ENCODE data around the gene PTOV1.
A peak's percentile ranks its signal among the peaks of the same experiment; 100 is the strongest.

PTOV1 gene

DNA sequence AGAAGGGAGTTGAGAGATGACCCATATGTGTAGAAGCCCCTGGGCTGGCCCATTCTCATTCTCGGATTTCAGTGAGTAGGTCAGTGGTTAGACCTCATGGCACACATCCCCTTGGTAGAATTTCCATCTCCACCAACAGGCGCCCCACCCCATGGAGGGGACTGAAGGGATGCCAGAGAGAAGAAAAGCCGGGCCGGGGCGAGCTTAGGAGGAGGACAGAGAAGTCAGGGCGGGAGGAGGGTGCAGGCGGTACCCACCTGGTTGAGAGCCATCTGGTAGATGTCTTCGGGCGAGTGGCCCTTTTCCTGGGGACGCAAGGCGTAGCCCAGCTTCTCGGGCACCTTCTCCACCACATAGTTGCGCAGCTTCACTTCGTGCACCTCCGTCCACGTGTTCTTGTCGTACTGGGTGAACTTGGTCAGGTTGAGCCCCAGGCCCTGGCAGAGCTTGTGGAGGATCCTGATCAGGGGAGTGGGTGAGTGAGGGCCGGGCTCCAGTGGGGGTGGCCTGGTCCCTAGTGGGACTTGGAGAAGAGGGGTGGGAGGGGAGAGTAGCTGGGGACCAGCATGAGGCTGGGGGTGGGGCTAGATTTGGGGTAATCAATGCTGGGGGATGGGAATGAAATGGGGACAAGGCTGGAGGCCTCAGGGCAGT, 43.2 kb downstream of the PTOV1 start:
- H3K9me3 Mint-ChIP-seq = no peaks in the 10 kb centered on the region
- H3K4me3 Mint-ChIP-seq = no peak overlapping the region
- no peak overlapping the region for H3K27ac Mint-ChIP-seq
- H3K27me3 Mint-ChIP-seq = no peaks in the 10 kb centered on the region
- peaks cover 24% of the 10 kb centered on the region for H3K4me1 Mint-ChIP-seq
- no peaks in the 10 kb centered on the region for H3K36me3 Mint-ChIP-seq

DNA sequence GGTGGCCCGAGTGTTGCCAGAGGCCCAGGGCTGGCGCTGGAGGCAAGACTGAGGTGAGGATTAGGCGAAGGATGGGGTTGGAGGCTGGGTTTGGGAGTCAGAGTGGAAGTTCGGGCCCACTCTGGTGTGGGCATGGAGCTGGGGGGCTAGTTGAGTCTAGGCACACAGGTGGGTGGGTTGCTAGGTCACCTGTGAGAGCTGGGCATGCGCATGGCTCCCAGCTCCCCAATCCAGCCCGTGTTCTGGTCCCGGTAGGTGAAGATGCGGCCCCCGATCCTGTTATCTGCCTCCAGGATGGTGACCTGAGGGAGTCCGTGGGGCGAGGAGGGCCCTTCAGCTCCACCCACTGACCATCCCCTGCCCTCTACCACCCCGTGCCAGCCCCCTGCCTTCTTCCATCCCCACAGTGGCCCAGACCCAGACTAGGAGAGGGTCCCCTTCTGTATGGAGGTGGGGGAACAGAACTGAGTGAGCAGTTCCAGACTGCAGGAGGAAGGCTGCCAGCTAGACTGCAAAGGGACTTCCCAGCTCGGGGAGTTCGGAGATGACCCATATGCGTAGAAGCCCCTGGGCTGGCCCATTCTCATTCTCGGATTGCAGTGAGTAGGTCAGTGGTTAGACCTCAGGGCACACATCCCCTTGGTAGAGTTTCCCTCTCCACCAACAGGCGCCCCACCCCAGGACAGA, 44.1 kb downstream of the PTOV1 start:
- H3K9me3 Mint-ChIP-seq = no peaks in the 10 kb centered on the region
- no peaks in the 10 kb centered on the region for H3K36me3 Mint-ChIP-seq
- no peaks in the 10 kb centered on the region for H3K27me3 Mint-ChIP-seq
- no peak overlapping the region for H3K4me3 Mint-ChIP-seq
- H3K27ac Mint-ChIP-seq = no peak overlapping the region
- H3K4me1 Mint-ChIP-seq = peaks cover 24% of the 10 kb centered on the region

DNA sequence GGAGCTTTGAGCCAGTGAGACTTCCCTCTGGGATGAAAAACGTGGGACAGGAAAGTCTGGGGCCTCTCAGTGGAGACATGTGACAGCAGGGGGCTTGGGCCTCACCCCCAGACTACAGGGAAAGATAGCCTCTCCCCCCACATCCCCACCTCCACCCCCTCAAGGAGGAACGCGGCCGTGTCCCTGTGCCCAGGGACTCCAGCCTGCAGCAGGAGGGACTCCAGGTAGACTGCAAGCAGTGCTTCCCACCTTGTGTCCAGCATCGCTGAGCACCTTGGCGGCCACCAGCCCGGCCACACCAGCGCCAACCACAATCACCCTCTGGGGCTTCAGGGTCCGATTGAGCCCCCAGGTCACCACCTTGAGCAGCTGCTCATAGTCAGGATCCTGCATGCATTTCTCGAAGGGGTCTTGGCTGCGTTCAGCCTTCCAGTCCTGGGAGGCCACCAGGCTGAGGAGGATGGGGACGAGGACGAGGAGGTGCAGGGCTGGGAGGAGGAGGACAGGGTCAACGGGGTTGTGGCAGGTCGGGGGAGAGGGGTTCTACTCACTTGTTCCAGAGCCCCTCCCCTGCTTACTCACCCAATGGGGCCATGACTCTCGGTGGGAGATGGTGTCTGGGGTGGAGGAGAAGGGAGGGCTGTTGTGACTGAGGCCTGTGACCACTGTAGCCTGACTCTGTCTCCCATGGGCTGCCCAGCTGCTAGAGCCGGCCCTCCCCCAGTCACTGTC, 44.8 kb downstream of the PTOV1 start:
- Mint-ChIP-seq H3K27ac (no peak overlapping the region), H3K4me1 (peaks cover 21% of the 10 kb centered on the region), H3K36me3 (no peaks in the 10 kb centered on the region), H3K4me3 (no peak overlapping the region), H3K9me3 (no peaks in the 10 kb centered on the region), H3K27me3 (no peaks in the 10 kb centered on the region)

DNA sequence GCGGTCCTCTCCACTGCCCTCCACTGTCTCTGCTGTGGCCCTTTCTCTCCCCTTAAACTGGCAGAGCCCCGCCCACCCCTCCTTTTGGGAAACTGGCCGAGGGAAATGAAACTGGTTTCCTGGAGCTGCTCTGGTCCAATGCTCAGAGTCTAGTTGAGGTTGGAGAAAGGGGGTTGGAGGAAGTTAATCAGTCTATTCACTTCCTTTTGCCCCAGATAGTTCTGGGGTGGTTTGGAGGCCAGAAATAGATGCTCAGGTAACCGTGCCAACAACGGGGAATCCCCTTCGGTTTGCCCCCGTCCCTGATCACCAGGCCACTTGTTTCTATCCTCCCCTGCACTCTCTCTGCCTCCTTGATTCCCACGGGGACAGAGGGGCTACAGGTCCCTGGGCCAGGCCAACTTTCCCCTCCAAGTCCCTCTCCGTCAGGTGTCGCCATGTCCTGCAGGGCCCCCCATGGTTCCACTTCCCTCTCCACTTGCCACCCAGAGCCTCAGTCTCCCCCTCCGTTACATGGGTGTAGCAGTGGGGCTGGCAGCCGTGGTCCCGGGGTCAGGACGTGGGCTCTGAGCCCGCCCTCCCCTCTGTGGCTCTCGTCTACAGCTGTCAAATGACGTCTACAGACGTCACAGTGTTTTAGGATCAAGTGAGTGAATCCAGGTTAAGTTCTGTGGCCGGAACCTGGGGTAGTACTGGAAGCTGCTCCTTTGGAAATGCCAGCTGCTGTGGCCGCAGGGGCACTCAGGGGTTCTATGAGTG, 46.1 kb downstream of the PTOV1 start, which contains the start of gene IL4I1:
IL4I1 (minus strand) TSS at position 25 of the 759 bp plus-strand sequence. CDS start 727 bp downstream, outside the sequence.
- H3K27ac Mint-ChIP-seq = peak within 1 kb of the TSS; percentile 85
- H3K9me3 Mint-ChIP-seq = no peaks in the 10 kb centered on the region
- H3K4me1 Mint-ChIP-seq = peaks cover 21% of the 10 kb centered on the region
- no peaks in the 10 kb centered on the region for H3K27me3 Mint-ChIP-seq
- no peaks in the 10 kb centered on the region for H3K36me3 Mint-ChIP-seq
- peak within 1 kb of the TSS; percentile 72 for H3K4me3 Mint-ChIP-seq

DNA sequence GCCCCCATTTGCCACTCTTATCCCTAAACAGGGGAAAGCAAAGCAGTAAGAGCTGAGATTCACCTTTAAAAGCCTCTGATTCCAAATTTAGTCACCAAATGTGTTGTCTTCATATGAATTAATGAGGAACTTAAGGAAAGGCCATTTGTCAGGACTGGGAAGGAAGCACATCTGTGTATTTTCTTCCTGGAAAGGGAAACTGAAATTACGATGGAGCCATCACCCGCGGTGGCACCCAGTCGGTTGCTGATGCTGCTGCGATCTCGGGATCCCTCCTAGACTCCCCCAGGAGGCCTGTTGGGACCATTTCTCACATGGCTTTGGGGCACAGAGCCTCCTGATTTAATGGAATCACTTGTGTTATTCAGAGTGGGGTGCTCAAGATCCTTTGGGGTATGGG, 53.2 kb downstream of the PTOV1 start:
- H3K9me3 Mint-ChIP-seq = no peaks in the 10 kb centered on the region
- peaks cover 7% of the 10 kb centered on the region for H3K4me1 Mint-ChIP-seq
- peak overlapping the region; percentile 14 for H3K27ac Mint-ChIP-seq
- H3K36me3 Mint-ChIP-seq = peaks cover 2% of the 10 kb centered on the region
- no peak overlapping the region for H3K4me3 Mint-ChIP-seq
- H3K27me3 Mint-ChIP-seq = no peaks in the 10 kb centered on the region

DNA sequence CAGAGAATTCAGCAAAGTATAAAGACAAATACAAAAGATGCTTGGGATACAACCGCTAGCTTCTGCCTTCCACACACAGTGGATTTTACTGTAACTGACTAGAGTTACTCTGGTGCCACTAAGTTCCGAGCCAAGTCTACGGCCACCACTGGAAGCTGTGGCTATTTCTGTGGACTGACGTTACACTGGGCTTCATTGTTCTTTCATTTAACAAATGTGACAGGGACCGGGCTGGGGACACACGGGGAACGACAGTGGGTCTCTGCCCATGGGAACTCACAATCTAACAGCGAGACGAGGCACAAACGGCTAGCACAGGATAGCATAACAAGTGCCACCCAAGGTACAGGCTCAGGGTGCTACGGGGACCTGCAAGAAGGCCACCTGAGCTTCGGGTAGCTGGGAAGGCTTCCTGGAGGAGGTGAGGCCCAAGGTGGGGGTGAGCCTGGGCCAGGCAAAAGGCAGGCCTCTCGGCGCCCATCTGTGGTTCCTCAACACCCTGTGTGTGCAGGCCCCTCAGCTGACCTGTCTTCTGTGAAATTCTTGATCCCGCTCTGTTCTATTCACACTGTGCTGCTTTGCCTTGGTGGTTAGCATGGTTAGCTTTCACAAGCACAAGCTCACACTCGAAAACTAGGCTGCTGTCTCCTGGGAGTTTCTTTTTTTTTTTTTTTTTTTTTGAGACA, 56.1 kb downstream of the PTOV1 start:
- Mint-ChIP-seq H3K27ac (peak overlapping the region; percentile 72), H3K36me3 (peaks cover 2% of the 10 kb centered on the region), H3K9me3 (no peaks in the 10 kb centered on the region), H3K27me3 (no peaks in the 10 kb centered on the region), H3K4me3 (no peak overlapping the region), H3K4me1 (peaks cover 19% of the 10 kb centered on the region)

DNA sequence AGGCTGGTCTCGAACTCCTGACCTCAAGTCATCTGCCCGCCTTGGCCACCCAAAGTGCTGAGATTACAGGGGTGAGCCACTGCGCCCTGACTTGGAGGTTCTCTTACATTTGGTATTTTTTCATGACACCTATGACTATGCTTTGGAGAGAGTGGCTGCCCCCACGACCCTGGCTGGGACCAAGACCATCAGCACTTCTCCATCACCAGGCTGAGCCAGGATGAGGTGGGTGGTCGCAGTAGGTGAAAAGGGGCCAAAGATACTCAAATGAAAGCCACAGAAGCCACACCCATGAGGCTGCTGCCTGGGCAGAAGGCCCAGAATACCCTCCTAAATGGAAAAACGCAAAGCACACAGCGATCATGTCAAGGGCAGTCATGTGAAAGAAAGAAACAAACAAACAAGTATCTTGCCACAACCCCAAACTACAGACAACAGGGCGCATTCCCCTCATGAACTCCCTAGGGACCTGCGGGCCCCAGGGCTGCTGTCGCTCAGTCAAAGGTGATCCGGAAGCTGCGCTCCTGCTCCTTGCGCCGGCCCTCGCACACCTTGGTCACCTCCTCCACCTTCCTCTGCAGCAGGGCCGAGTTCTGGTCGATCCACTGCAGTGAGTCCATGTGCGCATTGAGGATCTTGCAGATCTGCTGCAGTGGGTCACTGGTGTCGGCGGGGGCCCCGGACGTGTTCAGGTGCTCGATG, 56.9 kb downstream of the PTOV1 start:
- Mint-ChIP-seq H3K36me3 (peaks cover 2% of the 10 kb centered on the region), H3K27ac (no peak overlapping the region), H3K9me3 (no peaks in the 10 kb centered on the region), H3K27me3 (no peaks in the 10 kb centered on the region), H3K4me1 (peaks cover 23% of the 10 kb centered on the region), H3K4me3 (no peak overlapping the region)

DNA sequence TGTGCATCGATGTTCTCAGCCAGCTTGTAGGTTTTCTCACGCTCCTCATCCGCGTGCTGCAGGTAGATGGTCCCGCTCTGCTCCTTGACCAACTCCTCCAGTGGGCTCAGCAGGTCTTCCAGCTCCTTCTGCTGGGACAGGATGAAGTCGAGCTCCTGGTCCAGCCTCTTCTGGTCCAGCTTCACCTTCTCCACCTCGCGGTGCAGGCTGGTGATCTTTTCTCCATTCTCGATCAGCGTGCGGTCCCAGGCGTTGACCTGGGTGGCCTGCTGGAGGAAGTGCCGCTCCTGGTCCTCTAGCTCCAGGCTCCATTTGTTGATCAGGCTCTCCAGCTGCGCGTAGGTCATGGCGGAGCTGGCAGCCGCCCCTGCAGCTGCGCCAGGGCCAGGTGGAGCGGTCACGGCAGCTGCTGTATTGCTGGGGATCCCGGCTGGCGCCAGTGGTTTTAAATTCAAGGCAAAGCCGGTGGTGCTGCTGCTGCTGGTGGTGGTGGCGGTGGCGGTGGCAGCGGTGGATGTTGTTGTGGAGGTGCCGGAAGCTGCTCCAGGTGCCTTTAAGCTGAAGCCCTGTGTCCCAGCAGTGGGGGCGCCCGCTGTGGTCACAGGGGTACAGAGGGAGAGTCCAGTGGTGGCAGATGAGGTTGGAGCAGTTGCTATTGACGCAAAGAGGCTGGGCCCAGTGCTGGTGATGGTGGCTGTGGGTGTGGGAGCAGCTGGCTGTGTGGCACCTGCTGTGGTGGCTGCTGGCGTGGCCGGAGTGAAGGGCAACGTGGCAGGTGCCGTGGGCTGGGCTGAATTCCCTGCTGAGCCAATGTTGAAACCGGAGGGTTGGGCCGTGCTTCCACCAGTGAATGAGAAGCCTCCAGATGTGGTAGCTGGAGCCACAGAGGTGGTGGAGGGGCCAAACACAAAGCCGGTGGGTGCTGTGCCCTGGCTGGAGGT, 57.8 kb downstream of the PTOV1 start:
- H3K4me1 Mint-ChIP-seq = peaks cover 31% of the 10 kb centered on the region

DNA sequence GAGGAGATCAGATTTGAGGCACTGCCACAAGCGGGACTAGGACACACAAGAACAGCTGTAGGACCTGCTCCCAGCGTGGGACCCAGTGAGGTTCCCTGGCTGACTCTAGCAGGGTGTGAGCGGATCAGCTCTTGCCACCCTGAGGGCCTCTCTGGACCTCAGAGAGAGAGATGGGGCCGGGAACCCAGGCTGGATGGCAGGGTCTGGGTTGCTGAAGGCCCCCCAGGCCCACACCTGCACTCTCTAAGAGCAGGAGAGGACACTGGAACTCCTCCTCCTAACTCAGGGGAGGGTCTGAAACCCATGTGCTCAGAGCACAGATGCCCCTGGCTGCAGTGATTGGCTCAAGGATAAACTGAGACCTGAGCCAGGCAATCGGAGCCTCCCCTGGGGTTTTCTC, 59.2 kb downstream of the PTOV1 start:
- H3K4me1 Mint-ChIP-seq = peaks cover 31% of the 10 kb centered on the region
- no peak overlapping the region for H3K4me3 Mint-ChIP-seq
- peaks cover 6% of the 10 kb centered on the region for H3K36me3 Mint-ChIP-seq
- H3K9me3 Mint-ChIP-seq = no peaks in the 10 kb centered on the region
- H3K27ac Mint-ChIP-seq = no peak overlapping the region
- no peaks in the 10 kb centered on the region for H3K27me3 Mint-ChIP-seq

More for the DNA sequence above, 57.8 kb downstream of the PTOV1 start:
- Mint-ChIP-seq H3K4me3 (no peak overlapping the region), H3K27ac (no peak overlapping the region), H3K36me3 (peaks cover 6% of the 10 kb centered on the region), H3K27me3 (no peaks in the 10 kb centered on the region), H3K9me3 (no peaks in the 10 kb centered on the region)

All from activated naive CD4-positive, alpha-beta T cell treated with anti-CD3 and anti-CD28 coated beads, Interleukin-2, amount 50 U/mL, for 24 hours (primary cell).